GM19351 (cell line): ENCODE results near the gene MARCHF9.

Source experiments
- ATAC-seq: cut with Tn5 transposase; IDR thresholded peaks from one replicate; pipeline ENCODE4 v1.9.1; 2021; ENCODE audit warnings: mild to moderate bottlenecking, moderate library complexity; ENCODE audit not compliant: unreplicated experiment

MARCHF9 gene

GRCh38 chr12:57737467-57738460 lies 17.1 kb upstream of the MARCHF9 start:
- ATAC-seq, result no peak

- no peak for ATAC-seq
These were observed 16.2 kb upstream of the MARCHF9 start, which contains the start of gene AGAP2 for GRCh38 chr12:57738661-57739237. Gene AGAP2, minus strand, starts transcription at chr12:57738742. Its CDS starts 496 bp downstream, at chr12:57738246.

- ATAC-seq, result no peak
These were observed 15.5 kb upstream of the MARCHF9 start for GRCh38 chr12:57739387-57739786.

- no peak for ATAC-seq
These were observed 14.9 kb upstream of the MARCHF9 start for GRCh38 chr12:57739914-57740538.

- ATAC-seq, result peak; percentile 44
These were observed 14.1 kb upstream of the MARCHF9 start for GRCh38 chr12:57740656-57741412.

- no peak for ATAC-seq
These were observed 13.5 kb upstream of the MARCHF9 start for GRCh38 chr12:57741413-57741789.

- peak; percentile 62 for ATAC-seq
These were observed 12.8 kb upstream of the MARCHF9 start for GRCh38 chr12:57741844-57742738.

- ATAC-seq, result no peak
These were observed 11.1 kb upstream of the MARCHF9 start for GRCh38 chr12:57743769-57744168.

GRCh38 chr12:57744194-57744776 lies 10.6 kb upstream of the MARCHF9 start:
- peak; percentile 35 for ATAC-seq

GRCh38 chr12:57744777-57745484 lies 10.0 kb upstream of the MARCHF9 start, which contains the start of gene TSPAN31:
Gene TSPAN31, plus strand, starts transcription at chr12:57745039. Its CDS starts 116 bp downstream, at chr12:57745155.
- ATAC-seq, result peak; percentile 71

GRCh38 chr12:57745485-57745881 lies 9.4 kb upstream of the MARCHF9 start:
- no peak for ATAC-seq

- ATAC-seq, result no peak
These were observed 8.9 kb upstream of the MARCHF9 start for GRCh38 chr12:57746025-57746424.

- no peak for ATAC-seq
These were observed 5.8 kb upstream of the MARCHF9 start for GRCh38 chr12:57749061-57749460.

GRCh38 chr12:57750561-57751431 lies 4.1 kb upstream of the MARCHF9 start:
- no peak for ATAC-seq

GRCh38 chr12:57751432-57751787 lies 3.5 kb upstream of the MARCHF9 start:
- no peak for ATAC-seq

GRCh38 chr12:57751788-57752667 lies 2.9 kb upstream of the MARCHF9 start, which contains the start of gene CDK4:
Gene CDK4, minus strand, starts transcription at chr12:57752310. Its CDS starts 593 bp downstream, at chr12:57751717.
- peak; percentile 64 for ATAC-seq

GRCh38 chr12:57752668-57753000 lies 2.3 kb upstream of the MARCHF9 start:
- ATAC-seq, result no peak
